SIG-M5 treated with dmso at 0.1 percent for 504 hours (cell line): Measurements from ENCODE around the gene NCEH1.

ENCODE experiments used
- DNase-seq: peaks from one replicate; lab custom pipeline; 2025; ENCODE audit not compliant: unreplicated experiment; lab: John Stamatoyannopoulos, UW

Gene NCEH1

DNA sequence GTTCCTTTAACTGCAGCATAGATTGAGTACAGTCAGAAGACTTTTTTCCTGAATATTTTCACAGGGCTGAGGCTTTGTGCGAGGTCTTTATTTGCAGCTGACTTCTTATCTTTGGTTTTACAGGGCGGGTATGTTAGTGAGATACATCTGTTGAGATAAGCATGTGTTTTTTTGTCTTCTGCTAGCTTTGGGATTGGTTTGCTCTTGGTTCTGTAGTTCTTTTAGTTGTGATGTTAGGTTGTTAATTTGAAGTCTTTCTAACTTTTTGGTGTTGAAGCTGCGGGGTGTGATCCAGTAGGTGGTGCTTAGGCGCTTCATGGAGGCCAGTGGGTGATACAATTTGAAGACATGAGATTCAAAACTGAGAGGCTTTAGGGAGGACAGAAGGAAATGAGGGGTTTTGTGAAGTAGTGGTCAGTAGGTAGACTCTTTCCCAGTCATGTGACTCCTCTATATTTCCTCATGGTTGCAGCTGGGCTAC lies 119.7 kb downstream of the NCEH1 start:
- DNase-seq: no peak

DNA sequence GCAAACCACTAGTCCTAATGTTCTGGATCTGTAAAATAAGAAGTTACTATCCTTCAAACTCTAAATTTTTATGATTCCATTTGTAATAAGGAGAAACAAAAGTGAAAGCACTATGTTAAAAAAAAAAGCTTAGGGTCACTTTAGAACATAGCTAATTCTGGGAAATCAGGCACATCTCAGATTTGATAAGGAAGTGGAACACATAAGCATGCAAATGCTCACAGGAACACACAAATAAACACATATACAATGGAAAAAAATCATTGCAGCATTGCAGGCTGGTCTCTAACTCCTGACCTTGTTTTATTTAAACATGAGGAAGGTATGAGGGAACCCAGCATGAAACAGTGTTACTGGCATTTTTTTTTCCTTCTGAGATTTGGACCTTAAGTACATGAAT lies 124.4 kb downstream of the NCEH1 start:
- no peak for DNase-seq

DNA sequence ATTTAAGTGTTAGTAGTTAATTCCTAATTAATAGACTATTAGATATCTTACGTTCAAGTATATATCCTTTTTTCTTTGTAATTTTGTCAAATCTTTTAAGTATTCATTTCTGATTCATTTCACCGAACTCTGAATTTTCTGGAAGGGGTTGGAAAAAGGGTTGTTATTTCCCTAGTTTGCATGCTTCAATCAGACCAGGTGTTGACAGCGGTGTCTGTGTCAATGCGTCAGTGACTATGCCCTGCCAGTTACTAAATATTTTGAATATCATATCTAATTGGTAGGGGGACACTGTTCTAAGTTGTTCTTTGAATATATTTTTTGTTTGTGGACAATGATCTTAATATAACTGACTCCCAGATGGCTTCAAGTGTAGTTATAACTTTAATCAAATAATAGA lies 124.9 kb downstream of the NCEH1 start:
- DNase-seq: no peak

DNA sequence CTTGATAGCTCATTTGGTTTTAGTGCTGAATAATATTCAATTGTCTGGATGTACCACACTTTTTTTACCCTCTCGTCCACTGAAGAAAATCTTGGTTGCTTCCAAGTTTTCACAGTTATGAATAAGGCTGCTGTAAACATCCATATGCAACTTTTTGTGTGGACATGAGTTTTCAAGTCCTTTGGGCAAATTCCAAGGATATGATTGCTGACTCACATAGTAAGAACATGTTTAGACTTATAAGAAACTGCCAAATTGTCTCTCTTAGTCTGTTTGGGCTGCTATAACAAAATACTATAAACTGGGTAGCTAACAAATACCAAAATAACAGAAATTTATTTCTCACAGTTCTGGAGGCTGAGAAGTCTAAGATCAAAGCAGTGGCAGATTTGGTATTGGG lies 128.2 kb downstream of the NCEH1 start:
- no peak for DNase-seq

DNA sequence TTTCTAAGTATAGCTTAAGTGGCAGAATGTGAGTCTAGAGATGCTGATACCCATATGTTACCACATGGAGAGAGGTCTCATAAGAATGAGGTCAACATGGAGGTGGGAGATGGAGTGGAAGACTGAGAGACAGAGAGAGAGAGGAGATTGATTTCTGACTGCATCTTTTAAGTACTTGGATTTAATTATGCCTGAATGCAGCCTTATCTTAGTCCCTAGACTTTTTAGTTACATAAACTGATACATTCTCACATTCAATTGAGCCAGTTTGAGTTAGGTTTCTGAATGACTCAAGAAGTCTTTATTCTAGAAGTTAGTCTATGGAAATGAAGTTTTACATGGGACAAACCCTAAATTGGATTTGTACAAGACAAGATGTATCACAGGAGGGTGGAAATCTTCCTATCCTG lies 129.1 kb downstream of the NCEH1 start:
- no peak for DNase-seq

DNA sequence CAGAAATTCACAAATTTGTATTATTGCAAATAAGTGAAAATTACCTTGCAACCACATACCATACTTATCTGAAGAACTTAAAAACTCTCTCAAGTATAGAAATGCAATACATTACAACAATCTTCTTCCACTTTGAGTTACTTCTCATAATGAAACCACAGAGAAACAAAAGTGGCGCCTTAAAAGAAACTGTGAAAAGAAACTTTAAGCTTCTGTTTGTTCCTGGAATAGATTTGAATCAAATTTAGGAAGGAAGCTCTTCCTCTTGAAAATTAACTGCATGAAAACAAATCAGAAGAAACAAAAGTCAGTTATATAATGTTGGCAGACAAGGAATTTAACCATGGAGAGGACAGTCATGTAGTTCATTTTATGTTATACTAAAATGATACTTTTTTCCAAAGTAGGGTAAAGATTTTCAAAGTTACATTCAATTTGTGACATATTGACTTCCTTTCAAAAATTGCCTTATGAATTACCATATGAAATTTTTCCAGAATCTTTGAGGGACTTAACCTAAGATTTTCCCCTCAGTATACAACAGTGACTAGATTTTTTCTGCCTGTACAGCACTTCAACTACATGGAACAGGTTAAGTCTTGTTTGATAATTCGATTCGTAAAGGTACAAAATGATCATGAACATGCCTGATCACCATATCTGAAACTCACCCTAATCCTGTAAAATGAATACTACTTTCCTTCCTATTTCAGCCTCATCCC lies 130.0 kb downstream of the NCEH1 start:
- peak; percentile 39 for DNase-seq
